Body of pancreas (tissue), 4 donors: ENCODE measurements around the gene KLHL12.

Experiments used
- CTCF ChIP-seq, 7 experiments: fragments of 450-650 bp in 4 of 7; fragments of 200-600 bp in 3 of 7; sonication (generic) in 3 of 7; IDR thresholded peaks; one replicate each; pipeline ENCODE4 v1.5.1; 2016 to 2019; ENCODE audit warnings: antibody characterized with exemption in 7 of 7
- POLR2A ChIP-seq, 3 donors: fragments of 450-650 bp; IDR thresholded peaks; one replicate each; pipeline ENCODE4 v1.6.1; 2016; ENCODE audit warnings: antibody characterized with exemption in 3 of 3, mild to moderate bottlenecking in 2 of 3

GRCh38 chr1:202968895-202969295 lies 41.9 kb upstream of the KLHL12 start:
- no peak for TF ChIP-seq POLR2A (IDR thresholded peaks at IDR 0.05)
- peak; percentile 33 to 74 (median 66) for TF ChIP-seq CTCF (IDR thresholded peaks at IDR 0.05)
